ENCODE results near the gene MRPL28.
"Not testable (repeated sequence)": the region's sequence is repeated elsewhere in the genome, so short reads cannot be mapped to it uniquely, and the experiment has no call there.

Gene MRPL28

GRCh38 chr16:389352-389751 lies 19.0 kb upstream of the MRPL28 start:
- no peak for DNase-seq

DNA sequence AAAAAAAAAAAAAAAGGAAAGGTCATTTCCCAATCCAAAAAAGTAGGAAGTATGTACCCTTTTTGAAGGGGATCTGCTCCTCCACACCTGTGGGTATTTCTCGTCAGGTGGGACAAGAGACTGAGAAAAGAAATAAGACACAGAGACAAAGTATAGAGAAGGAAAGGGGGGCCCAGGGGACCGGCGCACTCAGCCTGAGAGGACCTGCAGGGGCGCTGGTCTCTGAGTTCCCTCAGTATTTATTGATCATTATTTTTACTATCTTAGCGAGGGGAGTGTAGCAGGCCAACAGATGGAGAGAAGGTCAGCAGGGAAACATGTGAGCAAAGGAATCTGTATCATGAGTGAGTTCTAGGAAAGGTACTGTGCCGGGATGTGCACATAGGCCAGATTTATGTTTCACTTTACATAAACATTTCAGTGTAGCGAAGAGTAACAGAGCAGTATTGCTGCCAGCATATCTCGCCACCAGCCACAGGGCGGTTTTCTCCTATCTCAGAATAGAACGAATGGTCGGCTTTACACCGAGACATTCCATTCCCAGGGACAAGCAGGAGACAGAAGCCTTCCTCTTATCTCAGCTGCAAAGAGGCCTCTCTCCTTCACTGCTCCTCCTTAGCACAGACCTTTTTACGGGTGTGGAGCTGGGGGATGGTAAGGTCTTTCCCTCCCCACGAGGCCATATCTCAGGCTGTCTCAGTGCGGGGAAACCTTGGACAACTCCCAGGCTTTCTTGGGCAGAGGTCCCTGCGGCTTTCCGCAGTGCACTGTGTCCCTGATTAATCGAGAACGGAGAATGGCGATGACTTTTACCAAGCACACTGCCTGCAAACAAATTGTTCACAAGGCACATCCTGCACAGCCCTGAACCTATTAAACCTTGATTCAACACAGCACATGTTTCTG lies 17.7 kb upstream of the MRPL28 start:
- not testable (repeated sequence) for DNase-seq

- no peak for DNase-seq
Measured at GRCh38 chr16:386641-387156, 16.4 kb upstream of the MRPL28 start.

GRCh38 chr16:383326-384051 lies 13.2 kb upstream of the MRPL28 start:
- DNase-seq, result no peak

DNA sequence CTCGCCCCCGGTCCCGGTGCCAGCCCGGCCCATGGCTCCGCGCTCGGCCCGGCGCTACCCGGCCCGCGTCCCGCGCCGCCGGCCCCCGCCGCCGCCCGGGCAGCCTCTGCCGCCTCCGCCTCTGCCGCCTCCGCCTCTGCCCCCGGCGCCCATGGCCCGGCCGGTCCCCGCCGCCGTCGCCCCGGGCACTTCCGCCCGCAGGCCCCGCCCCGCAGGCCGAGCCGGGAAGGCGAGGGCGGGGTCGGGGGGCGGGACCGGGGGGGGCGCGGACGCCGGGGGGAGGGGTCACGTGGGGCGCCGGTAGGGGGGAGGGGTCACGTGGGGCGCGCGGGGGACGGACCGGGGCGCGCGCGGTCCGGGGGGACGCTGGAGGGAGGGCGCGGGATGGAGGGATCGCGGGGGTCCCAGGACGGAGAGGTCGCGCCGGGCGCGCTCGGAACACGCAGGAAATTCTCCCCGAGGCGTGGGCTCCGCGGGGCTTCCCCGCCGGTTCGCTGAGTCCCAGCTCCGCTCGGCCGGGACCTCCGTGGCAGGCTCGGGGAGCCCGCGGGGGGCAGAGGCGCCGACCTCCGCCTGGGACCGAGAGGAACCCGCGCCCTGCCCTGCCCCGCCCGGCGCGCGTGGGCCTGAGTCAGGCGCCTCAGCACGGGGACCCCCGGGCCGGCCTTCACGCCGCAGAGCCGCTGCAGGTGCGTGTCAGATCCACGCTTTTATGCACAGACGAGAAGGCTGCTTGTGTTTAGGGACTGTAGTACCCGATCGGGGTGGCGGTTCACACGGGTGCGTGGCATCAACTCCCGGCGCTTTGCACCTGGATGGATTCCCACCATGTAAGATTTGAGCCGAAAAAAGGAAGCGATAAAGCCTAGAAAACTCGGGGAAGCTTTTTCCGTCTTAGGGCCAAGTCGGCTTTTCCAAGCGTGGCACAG lies 11.7 kb upstream of the MRPL28 start, which contains the start of gene PGAP6:
Gene PGAP6 (minus strand): TSS at position 190 of the 929 bp plus-strand sequence. CDS start 157 bp downstream, at position 33.
- DNase-seq, result no peak

DNA sequence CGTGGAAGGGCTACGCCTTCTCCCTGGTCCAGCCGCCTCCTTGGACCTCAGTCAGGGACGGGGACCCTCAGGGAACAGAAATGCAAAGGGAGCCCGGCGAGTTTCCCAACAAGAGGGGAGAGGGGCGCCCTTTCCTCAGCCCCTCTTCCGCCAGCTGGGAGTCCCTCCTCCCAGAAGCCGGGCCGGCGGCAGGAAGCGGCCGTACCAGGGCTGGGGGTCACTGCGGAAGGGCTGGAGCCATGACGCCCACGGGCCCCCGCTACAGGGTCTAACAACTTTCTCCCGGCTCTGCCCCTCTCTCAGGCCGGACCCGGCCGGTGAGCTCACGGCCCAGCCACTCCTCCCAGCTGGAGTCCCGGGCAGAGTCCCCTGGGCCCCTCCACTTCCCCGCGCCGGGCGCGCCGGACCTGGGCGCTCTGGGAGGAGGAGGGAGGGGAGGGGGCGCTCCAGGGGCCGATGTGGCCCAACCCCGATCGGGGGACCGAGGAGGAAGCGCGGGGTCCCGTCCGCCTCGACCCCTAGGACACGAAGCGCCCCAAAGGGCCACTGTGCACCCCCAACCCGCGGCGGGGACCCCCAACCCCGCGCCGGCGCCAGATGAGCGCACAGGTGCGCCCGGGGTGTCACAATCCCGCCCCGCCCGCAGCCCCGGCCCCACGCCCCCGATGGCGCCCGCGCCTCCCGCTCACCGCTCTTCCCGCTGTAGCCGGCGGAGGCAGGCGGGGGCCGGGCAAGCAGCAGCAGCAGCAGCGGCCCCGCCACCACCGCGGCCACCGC lies 10.9 kb upstream of the MRPL28 start:
- no peak for DNase-seq

GRCh38 chr16:380762-381011 lies 10.3 kb upstream of the MRPL28 start:
- no peak for DNase-seq

- DNase-seq, result no peak
Measured at GRCh38 chr16:379961-380761, 9.8 kb upstream of the MRPL28 start.

DNA sequence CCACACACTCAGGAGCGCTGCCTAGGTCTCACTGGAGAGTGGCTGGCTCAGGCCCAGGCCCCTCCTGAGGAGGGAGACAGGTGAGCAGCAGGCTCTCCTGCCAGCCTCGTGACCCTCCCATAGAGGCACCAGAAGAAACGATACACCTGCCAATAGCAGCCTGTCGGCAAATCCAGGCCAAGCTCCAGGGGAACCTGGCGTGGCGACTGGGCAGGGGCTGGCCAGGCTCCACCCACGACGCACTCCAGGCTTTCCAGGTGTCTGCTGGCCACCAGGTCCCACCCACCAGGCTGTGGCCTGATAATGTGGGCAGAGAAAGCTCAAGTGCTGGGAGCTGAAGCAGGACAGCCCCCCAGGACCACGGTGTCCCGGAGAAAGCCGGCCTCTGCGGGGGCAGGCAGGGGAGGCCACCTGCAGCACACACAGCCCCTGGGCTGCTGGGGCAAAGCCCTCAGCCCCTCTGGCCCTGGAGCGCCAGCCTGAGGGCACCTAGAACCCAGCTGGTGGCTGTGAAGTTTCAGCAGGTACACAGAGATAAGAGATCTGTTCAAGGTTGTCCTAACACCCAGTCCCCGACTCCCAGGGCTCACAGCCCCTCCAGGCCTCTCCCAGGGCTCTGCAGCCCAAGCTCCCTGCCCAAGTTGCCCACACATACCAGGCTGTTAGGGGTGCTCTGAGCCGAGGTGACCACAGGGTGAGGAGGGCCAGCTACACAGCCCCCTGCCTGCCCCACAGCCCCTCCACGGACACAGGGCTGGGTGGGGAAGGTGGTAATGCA lies 9.0 kb upstream of the MRPL28 start:
- DNase-seq, result peak; percentile 91

GRCh38 chr16:378821-379182 lies 8.5 kb upstream of the MRPL28 start:
- DNase-seq, result no peak

GRCh38 chr16:378113-378820 lies 7.9 kb upstream of the MRPL28 start:
- not testable (repeated sequence) for DNase-seq

- DNase-seq, result no peak
Measured at GRCh38 chr16:377419-377951, 7.1 kb upstream of the MRPL28 start.

DNA sequence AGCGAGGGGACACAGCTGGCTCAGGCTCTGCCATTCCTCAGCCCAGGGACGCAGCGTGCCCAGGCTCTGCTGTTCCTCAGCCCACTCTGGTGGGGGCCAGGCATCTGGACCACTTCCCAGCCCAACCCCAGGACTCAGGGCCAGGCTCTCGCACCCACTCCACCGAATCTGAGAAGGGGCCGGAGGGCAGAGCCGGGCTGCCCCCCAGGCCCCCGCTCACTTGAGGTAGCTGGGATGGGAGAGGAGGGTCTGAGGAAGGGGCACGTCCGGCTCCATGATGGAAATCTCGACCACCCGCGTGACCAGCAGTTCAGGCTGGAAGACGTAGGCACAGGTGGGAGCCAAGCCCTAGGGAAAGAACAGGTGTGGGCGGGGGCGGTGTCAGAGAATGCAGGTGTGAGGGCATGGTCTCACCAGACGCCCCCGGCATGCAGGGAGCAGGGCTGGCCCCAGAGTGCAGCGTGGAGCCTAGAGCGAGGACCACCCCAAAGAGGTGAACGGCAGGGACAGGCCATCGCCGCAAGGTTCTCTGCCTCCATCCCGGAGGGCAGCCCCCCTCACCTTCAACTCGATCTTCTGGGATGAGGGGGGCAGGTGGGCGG lies 6.6 kb upstream of the MRPL28 start:
- DNase-seq, result no peak

GRCh38 chr16:375927-376816 lies 5.8 kb upstream of the MRPL28 start:
- no peak for DNase-seq

DNA sequence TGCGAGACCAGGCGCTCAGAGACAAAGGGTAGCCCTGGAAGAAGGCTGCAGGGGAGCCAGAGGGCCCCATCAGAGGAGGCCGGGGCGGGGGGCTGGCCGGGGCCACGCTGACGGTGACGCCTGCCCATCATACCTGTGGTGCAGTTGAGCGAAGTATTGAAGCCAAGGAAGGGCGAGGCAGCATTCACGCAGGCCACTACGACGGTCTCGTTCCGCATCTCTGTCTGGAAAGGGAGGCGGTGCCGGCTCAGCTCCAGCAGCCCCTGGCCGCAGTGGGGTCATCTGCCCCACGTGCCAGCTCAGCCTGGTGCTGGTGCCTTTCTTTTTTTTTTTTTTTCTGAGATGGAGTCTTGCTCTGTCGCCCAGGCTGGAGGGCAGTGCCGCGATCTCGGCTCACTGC lies 4.9 kb upstream of the MRPL28 start:
- DNase-seq, result no peak

DNA sequence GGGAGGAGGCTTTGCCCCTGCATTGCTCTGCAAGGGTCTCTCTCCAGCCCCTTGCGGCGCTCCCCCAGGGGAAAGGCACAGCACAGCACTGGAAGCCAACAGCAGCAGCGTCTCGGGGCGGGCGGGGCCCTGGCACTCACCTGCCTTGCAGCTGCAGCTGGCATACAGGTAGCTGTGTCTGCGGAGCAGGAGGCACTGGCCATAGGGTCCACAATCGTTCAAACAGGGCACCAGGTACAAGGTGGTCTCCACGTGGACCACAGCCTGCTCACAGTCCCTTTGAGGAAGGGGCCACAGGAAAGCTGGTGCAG lies 4.2 kb upstream of the MRPL28 start:
- DNase-seq, result no peak

DNA sequence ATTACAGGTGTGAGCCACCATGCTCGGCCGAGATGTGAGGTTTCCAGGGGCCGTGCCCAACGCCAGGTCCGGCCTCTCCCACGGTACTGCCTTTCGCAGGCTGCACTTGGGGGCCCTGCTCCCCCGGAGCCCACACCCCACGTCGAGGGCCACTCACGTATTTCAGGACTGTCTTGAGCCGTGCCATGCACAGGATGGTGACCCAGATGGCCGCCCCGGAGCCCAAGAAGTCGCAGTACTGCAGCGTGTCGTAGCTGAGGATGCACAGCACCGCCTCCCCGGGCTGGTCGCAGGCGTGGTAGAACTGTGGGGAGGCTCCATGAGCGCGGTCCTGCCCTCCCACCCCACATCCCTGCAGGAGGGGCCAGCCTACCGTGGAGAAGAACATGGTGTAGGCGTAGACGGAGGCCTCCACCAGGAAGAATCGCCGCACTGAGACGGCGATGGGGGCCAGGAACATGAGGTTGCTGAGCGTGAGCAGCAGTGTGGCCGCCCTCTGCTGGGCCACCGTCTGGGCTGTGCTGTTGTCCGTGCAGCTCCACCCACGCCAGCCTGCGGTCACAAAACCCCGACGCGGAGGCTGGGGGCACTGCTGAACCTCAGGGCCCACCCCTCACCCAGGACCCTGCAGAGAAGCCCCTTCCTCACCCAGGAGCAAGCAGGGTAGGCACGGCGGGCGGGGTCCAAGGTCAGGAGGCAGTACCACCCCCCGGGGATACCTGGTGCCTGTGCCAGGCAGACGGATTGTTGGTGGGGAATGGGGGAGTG lies 3.7 kb upstream of the MRPL28 start:
- no peak for DNase-seq
